ENCODE results near the gene CD52.

The CD52 gene

GRCh38 chr1:26317612-26318337, at the start of gene CD52:
TSS of gene CD52 (plus strand) at chr1:26317958. CDS start at chr1:26318018, 60 bp downstream.
- TF ChIP-seq CTCF (conservative IDR thresholded peaks at IDR 0.05; ENCODE audit: low read length), result no peak
- no peak within 1 kb of the TSS for H3K4me3 ChIP-seq (ENCODE audit: low read length)
- no peak for DNase-seq (ENCODE audit: low read depth)

DNA sequence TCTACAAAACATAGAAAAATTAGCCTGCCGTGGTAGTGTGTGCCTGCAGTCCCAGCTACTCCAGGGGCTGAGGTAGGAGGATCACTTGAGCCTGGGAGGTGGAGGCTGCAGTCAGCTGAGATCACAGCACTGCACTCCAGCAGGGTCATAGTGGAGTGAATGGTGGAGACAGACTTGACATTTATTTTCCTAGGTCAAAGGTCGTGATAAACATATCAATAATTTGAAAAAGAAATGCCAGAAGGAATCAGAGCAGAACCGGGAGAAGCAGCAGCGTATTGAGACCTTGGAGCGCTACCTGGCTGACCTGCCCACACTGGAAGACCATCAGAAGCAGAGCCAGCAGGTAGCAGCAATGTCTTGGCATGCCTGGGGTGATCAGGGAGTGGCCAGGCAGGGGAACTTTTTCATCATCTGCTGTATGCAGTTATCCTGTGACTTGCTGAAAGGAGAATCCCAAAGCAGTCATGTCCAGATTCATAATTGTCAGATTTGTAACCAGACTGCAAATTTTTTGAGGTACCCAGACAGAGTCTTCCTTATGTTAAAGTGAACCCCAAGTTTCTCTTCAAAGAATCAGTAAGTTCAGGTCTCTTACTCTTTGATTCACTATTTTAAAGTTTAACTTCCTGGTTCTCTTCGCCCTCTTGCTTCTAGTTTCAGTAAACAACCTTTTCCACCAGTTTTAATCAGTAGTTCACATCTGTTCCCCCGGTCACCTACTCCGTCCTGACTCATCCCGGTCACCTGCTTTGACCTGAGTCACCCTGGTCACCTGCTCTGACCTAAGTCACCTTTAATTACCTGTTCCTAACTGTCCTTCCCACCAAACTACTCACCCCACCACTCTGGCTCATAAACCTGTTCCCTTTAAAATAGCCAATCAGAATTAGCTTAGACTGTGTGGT, 49.2 kb upstream of the CD52 start:
- no peak for DNase-seq (ENCODE audit: low read depth)
- H3K4me3 ChIP-seq (ENCODE audit: low read length), result no peak overlapping the region
- TF ChIP-seq CTCF (conservative IDR thresholded peaks at IDR 0.05; ENCODE audit: low read length), result no peak

DNA sequence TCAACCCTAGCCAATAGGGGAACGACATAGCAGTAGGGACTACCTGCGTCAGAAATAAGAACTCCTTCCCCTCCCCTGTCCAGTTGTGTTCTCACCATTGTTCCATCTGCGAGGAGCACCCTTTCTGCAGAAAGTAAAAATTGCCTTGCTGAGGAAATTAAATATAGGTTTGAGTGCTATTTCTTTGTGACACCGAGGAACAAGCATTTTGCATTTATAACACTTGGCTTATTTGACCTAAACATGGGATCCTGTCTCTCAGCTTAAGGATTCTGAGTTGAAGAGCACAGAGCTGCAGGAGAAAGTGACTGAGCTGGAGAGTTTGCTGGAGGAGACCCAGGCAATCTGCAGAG, 48.6 kb upstream of the CD52 start:
- no peak for DNase-seq (ENCODE audit: low read depth)
- no peak overlapping the region for H3K4me3 ChIP-seq (ENCODE audit: low read length)
- no peak for TF ChIP-seq CTCF (conservative IDR thresholded peaks at IDR 0.05; ENCODE audit: low read length)

DNA sequence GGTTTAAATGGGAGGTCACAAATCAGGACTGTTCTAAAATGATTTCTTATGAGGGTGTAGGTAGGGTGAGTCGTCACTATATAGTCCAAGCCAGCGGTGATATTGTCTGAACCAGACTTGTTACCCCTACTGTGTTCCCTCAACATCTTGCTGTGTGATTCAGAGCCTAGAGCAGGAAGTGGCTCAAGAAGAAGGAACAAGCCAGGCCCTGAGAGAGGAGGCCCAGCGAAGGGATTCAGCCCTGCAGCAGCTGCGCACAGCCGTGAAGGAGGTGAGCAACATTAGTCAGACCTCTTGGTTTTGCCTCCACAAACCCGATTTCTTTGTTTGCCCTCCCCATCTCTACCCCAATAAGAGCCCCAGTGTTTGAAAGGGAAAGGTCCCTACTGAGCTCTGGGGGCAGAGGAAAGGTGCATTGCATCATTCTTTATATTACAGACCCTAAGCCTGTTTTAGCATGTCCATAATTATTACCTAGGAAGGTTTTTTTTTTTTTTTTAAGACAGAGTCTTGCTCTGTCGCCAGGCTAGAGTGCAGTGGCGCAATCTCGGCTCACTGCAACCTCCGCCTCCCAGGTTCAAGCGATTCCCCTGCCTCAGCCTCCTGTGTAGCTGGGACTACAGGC, 42.8 kb upstream of the CD52 start:
- TF ChIP-seq CTCF (conservative IDR thresholded peaks at IDR 0.05; ENCODE audit: low read length), result no peak
- H3K4me3 ChIP-seq (ENCODE audit: low read length), result no peak overlapping the region
- DNase-seq (ENCODE audit: low read depth), result no peak

DNA sequence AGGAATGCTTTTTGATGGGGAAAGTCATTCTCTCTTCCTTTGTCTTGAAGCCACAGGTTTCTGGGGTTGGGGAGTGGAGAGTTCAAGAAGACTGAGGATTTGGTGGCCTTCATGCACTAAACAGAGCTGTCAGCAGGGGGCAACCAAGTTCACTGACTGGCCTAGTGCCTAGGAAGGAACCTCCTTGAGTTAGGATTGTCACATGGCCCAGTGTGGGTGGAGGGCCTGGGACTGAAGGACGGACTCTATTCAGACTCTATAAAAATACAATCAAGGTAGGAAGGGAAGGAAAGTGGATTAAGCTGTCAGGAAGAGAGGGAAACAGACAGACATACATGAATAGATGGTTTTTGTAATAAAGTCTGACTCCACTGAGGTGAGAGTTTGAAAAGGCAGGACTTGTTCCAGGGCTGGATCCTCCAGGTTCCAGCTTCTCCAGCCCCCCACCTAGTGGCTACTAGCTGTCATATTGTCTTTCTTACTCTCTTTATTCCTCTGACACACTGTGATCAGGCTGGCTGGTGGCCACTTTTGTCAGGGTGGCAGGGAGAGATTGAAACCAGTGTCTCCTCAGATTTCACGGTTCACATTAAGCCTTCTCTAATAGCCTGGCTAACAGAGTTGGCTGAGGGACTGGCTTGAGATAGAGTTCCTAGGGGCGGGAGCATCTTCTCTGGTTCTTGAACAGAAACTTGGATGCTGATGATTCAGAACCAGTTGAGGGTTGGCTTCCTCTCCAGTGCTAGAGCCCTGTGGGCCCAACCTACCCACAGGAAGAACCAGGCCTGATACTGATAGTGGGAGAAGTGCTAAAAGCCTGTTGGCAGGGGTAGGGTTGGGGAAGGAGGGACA, 42.0 kb upstream of the CD52 start:
- DNase-seq (ENCODE audit: low read depth), result peak; percentile 97
- peak; percentile 81 for TF ChIP-seq CTCF (conservative IDR thresholded peaks at IDR 0.05; ENCODE audit: low read length)
- no peak overlapping the region for H3K4me3 ChIP-seq (ENCODE audit: low read length)

GRCh38 chr1:26276432-26276838, 41.3 kb upstream of the CD52 start:
- H3K4me3 ChIP-seq (ENCODE audit: low read length), result no peak overlapping the region
- DNase-seq (ENCODE audit: low read depth), result no peak
- TF ChIP-seq CTCF (conservative IDR thresholded peaks at IDR 0.05; ENCODE audit: low read length), result no peak

All from AG10803 (cell line).